Epithelial cell of proximal tubule (primary cell): Measurements from ENCODE around the gene DNASE2B. TPM values are rescaled to one million over a fixed set of nuclear protein-coding genes. Genes with fewer than 3 reads are reported as not detected.
"Not testable (repeated sequence)": the region's sequence is repeated elsewhere in the genome, so short reads cannot be mapped to it uniquely, and the experiment has no call there.

Experiments used
- DNase-seq: peaks from one replicate; pipeline ENCODE4 v3.0.0-alpha.2; 2011; ENCODE audit warnings: low read depth
- H3K4me3 ChIP-seq: 2 replicates; pipeline ENCODE4 v1.5.1; 2011; ENCODE audit warnings: low read depth, mild to moderate bottlenecking, low read length
- total RNA-seq: library from RNA; depleted of rRNA; stranded (reverse); fragments of >200 nt; gene quantifications from 2 replicates; pipeline ENCODE4 v1.2.3, GENCODE V29; 2015
- TF ChIP-seq, protein P1 (sequence below): conservative IDR thresholded peaks from 2 replicates; pipeline ENCODE4 v1.5.1; 2012; ENCODE audit warnings: low read depth, mild to moderate bottlenecking, low read length

Gene DNASE2B
- total RNA-seq, 1 donor from 2014 or later, result not detected

- H3K4me3 ChIP-seq, result no peak overlapping the region
- no peak for DNase-seq
- TF ChIP-seq, protein P1, sequence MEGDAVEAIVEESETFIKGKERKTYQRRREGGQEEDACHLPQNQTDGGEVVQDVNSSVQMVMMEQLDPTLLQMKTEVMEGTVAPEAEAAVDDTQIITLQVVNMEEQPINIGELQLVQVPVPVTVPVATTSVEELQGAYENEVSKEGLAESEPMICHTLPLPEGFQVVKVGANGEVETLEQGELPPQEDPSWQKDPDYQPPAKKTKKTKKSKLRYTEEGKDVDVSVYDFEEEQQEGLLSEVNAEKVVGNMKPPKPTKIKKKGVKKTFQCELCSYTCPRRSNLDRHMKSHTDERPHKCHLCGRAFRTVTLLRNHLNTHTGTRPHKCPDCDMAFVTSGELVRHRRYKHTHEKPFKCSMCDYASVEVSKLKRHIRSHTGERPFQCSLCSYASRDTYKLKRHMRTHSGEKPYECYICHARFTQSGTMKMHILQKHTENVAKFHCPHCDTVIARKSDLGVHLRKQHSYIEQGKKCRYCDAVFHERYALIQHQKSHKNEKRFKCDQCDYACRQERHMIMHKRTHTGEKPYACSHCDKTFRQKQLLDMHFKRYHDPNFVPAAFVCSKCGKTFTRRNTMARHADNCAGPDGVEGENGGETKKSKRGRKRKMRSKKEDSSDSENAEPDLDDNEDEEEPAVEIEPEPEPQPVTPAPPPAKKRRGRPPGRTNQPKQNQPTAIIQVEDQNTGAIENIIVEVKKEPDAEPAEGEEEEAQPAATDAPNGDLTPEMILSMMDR, result no peak
Measured at GRCh38 chr1:84434081-84434769, 35.9 kb downstream of the DNASE2B start.

GRCh38 chr1:84434801-84435549 lies 36.7 kb downstream of the DNASE2B start:
- no peak overlapping the region for H3K4me3 ChIP-seq
- no peak for DNase-seq
- TF ChIP-seq, protein P1, result no peak

DNA sequence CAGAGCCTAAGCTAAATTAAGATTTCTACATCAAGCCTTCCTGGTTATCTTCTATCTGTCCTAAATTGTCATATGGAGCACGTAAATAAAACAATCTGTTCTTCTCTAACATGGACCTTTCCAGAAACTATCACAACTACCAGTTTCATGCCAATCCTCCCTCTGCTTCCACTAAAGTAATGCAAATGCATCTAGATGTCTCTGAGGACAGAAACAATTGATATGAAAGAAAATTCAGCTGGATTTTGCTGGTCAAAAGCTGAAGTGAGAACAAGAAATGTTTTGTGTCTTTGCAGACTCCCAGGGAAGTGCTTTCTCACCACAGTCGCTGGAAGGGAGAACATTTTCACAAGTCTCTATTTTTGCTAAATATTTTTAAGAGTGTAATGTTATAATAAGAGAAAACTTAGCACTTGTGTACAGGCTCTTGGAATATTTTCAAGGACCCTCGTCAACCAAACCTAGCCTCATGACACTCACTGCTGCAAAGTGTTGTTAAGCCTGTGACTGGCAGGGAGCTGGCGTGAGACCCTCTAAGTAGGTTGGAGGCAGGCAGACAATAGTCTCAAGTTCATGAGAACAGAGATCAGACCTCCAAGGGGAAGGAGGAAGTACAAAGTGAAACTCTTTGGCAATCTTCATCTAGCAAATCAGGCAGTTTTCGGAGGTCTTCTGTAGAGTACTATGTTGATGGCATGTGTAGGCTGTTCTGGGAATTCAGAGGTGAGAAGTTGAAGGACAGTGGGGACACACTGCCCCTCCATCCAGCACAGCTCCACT lies 38.8 kb downstream of the DNASE2B start:
- DNase-seq, result no peak
- H3K4me3 ChIP-seq, result no peak overlapping the region
- TF ChIP-seq, protein P1, result no peak

DNA sequence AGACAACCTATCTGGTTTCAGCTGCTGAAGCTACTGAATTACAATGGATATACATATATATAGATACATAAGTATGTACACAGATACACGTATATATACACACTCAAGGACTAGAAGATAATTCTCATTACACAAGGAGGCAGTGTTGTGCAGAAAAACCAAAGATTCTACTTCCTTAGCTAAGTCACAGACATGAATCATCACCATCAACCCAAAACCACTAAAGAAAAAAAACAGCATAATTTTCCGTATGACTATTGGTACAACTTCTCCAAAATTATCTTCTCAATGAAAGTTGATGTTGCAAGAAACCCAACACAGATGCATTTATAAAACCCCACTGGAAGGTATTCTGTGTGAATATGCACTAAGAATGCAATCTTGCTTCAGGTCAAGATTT lies 44.0 kb downstream of the DNASE2B start:
- TF ChIP-seq, protein P1, result peak; percentile 66

DNA sequence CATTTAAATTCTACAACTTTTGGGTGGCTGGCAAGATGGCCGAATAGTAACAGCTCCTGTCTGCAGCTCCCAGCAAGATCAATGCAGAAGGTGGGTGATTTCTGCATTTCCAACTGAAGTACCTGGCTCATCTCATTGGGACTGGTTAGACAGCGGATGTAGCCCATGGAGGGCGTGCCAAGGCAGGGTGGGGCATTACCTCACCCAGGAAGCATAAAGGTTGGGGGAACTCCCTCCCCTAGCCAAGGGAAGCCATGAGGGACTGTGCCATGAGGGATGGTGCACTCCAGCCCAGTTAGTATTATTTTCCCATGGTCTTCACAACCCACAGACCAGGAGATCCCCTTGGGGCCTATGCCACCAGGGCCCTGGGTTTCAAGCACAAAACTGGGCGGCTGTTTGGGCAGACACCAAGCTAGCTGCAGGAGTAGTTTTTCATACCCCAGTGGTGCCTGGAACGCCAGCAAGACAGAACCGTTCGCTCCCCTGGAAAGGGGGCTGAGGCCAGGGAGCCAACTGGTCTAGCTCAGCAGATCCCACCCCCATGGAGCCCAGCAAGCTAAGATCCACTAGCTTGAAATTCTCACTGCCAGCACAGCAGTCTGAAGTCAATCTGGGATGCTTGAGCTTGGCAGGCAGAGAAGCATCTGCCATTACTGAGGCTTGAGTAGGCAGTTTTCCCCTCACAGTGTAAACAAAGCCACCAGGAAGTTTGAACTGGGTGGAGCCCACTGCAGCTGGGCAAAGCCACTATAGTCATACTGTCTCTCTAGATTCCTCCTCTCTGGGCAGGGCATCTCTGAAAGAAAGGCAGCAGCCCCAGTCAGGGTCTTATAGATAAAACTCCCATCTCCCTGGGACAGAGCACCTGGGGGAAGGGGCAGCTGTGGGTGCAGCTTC lies 44.7 kb downstream of the DNASE2B start:
- H3K4me3 ChIP-seq, DNase-seq: not testable (repeated sequence)

More for the DNA sequence above, 44.0 kb downstream of the DNASE2B start:
- no peak overlapping the region for H3K4me3 ChIP-seq
- peak; percentile 39 for DNase-seq

- not testable (repeated sequence) for H3K4me3 ChIP-seq, DNase-seq
Measured at GRCh38 chr1:84448704-84449103, 50.4 kb downstream of the DNASE2B start.

GRCh38 chr1:84450910-84451309 lies 52.6 kb downstream of the DNASE2B start:
- no peak for DNase-seq
- TF ChIP-seq, protein P1, result no peak
- no peak overlapping the region for H3K4me3 ChIP-seq
